HG03135 (cell line): ENCODE results near the gene RAVER1.

Experiments
- ATAC-seq: cut with Tn5 transposase; IDR thresholded peaks from one replicate; pipeline ENCODE4 v1.9.1; 2021; ENCODE audit warnings: mild to moderate bottlenecking, moderate library complexity; ENCODE audit not compliant: unreplicated experiment

The RAVER1 gene

GRCh38 chr19:10270616-10271394 is 62.5 kb downstream of the RAVER1 start, which contains the start of gene ICAM1:
Gene ICAM1 (plus strand): TSS chr19:10271120. CDS start chr19:10271160, 40 bp downstream.
- peak; percentile 53 for ATAC-seq

- no peak for ATAC-seq
These were observed 63.1 kb downstream of the RAVER1 start for GRCh38 chr19:10270180-10270615.

DNA sequence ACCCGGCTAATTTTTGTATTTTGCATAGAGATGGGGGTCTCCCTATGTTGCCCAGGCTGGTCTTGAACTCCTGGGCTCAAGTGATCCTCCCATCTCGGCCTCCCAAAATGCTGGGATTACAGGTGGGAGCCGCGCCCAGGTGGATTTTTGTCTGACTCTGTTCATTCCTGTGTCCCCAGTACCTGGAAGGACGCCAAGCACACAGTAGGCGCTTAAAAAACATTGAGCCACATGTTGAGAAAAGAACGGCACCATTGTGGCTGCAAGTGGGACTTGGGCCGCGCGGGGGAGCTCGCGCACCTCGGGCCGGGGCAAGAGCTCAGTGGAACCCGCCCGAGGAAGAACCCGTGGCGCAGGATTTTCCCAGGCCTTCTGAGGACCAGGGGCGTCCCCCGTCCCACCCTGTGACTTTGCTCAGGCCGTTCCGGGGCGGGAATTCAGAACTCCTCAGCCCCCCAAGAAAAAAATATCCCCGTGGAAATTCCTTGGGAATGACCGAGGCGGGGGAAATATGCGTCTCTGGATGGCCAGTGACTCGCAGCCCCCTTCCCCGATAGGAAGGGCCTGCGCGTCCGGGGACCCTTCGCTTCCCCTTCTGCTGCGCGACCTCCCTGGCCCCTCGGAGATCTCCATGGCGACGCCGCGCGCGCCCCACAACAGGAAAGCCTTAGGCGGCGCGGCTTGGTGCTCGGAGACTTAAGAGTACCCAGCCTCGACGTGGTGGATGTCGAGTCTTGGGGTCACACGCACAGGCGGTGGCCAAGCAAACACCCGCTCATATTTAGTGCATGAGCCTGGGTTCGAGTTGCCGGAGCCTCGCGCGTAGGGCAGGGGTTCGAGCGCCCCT is 63.8 kb downstream of the RAVER1 start:
- no peak for ATAC-seq

DNA sequence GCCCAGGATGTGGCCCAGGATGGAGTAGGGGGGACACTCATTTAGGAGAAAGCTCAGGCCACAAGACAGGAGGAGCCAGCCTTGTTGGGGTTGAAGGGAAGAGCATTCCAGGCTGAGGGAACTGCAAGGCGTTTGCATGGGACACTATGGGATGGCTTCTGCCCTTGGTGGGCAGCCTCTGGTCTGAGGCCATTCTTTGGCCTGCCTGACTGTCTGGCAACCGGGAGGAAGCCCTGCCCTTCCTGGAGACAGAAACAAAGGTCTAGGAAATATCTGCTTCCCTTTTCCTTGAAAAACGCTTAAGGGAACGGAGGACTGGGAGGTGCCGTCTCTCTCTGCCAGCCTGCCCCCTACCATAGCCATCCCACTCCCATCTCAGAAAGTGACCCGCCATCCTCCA is 65.3 kb downstream of the RAVER1 start:
- no peak for ATAC-seq

- no peak for ATAC-seq
These were observed 66.6 kb downstream of the RAVER1 start for GRCh38 chr19:10266706-10267105.
